HepG2 (cell line): ENCODE data around the gene STK39. TPM values are rescaled to one million over a fixed set of nuclear protein-coding genes. Genes with fewer than 3 reads are reported as not detected.

Source experiments
- ATF7 ChIP-seq, 2 experiments: fragments of 450-650 bp in 1 of 2; sonication (generic) in 1 of 2; formaldehyde crosslinking in 1 of 2; IDR thresholded peaks; 2 replicates each; pipeline versions ENCODE4 v1.4.0 to v1.6.1; 2016 to 2020; ENCODE audit warnings: antibody characterized with exemption in 1 of 2, mild to moderate bottlenecking in 1 of 2, missing genetic modification reagents in 1 of 2
- DNMT3B ChIP-seq: conservative IDR thresholded peaks from 2 replicates; pipeline ENCODE4 v1.6.1; 2016; ENCODE audit warnings: missing biosample characterization, control low read depth
- EED ChIP-seq: sonication (generic); formaldehyde crosslinking; IDR thresholded peaks from 2 replicates; pipeline ENCODE4 v1.5.0; 2020; ENCODE audit warnings: mild to moderate bottlenecking, missing genetic modification reagents
- ELF1 ChIP-seq: sonication (generic); formaldehyde crosslinking; IDR thresholded peaks from 2 replicates; pipeline ENCODE4 v1.4.0; 2020; ENCODE audit warnings: missing genetic modification reagents
- GTF2F1 ChIP-seq: fragments of 150-350 bp; IDR thresholded peaks from 2 replicates; pipeline ENCODE4 v1.6.1; 2014; ENCODE audit warnings: low read length
- GTF3A ChIP-seq: sonication (generic); formaldehyde crosslinking; conservative IDR thresholded peaks from 2 replicates; pipeline ENCODE4 v1.4.0; 2020; ENCODE audit warnings: mild to moderate bottlenecking, missing genetic modification reagents
- ISX ChIP-seq: sonication (generic); formaldehyde crosslinking; conservative IDR thresholded peaks from 2 replicates; pipeline ENCODE4 v1.5.0; 2020; ENCODE audit warnings: missing genetic modification reagents
- MIER2 ChIP-seq: IDR thresholded peaks from 2 replicates; pipeline ENCODE4 v1.6.1; 2016; ENCODE audit warnings: missing biosample characterization, missing genetic modification reagents
- POLR2AphosphoS5 ChIP-seq: IDR thresholded peaks from 2 replicates; pipeline ENCODE4 v1.6.1; 2012; ENCODE audit warnings: low read depth, low read length
- SMAD3 ChIP-seq: sonication (generic); formaldehyde crosslinking; IDR thresholded peaks from 2 replicates; pipeline ENCODE4 v1.4.0; 2020; ENCODE audit warnings: missing genetic modification reagents
- ZNF616 ChIP-seq: sonication (generic); formaldehyde crosslinking; IDR thresholded peaks from 2 replicates; pipeline ENCODE4 v1.5.0; 2020; ENCODE audit warnings: low read depth, mild to moderate bottlenecking, missing genetic modification reagents
- ZNF737 ChIP-seq: sonication (generic); formaldehyde crosslinking; IDR thresholded peaks from 2 replicates; pipeline ENCODE4 v1.5.0; 2020; ENCODE audit warnings: missing genetic modification reagents, mild to moderate bottlenecking, borderline replicate concordance
- ZNF781 ChIP-seq: sonication (generic); formaldehyde crosslinking; IDR thresholded peaks from 2 replicates; pipeline ENCODE4 v1.5.1; 2020; ENCODE audit warnings: borderline replicate concordance, mild to moderate bottlenecking, missing genetic modification reagents; ENCODE audit errors: not compliant biosample characterization
- ZNF788 ChIP-seq: sonication (generic); formaldehyde crosslinking; IDR thresholded peaks from 2 replicates; pipeline ENCODE4 v1.5.0; 2020; ENCODE audit warnings: mild to moderate bottlenecking, missing genetic modification reagents, borderline replicate concordance
- polyA plus RNA-seq, 8 experiments: library from polyadenylated mRNA; depleted of rRNA in 3 of 8; stranded (reverse) in 7 of 8; unstranded in 1 of 8; fragments of >200 nt; fragmentation: Illumina TruSeq in 4 of 8; extraction: Trizol in 4 of 8; gene quantifications; 2 replicates each; pipeline versions ENCODE4 v1.2.1 to v1.2.3, GENCODE V29; 2011 to 2016; ENCODE audit warnings: low read depth in 4 of 8, missing spikeins in 1 of 8, mixed read lengths in 1 of 8; ENCODE audit not compliant: insufficient read depth in 1 of 8
- total RNA-seq, 5 experiments: library from RNA; depleted of rRNA; stranded (reverse); fragments of >200 nt; fragmentation: Illumina TruSeq; extraction: Trizol; gene quantifications; 2 replicates each; pipeline ENCODE4 v1.2.3, GENCODE V29; 2016; ENCODE audit warnings: low read depth in 1 of 5
- TF ChIP-seq, protein P1 (sequence below): sonication (generic); formaldehyde crosslinking; IDR thresholded peaks from 2 replicates; pipeline ENCODE4 v1.4.0; 2020; ENCODE audit warnings: missing genetic modification reagents
- TF ChIP-seq, protein P2 (sequence below): sonication (generic); formaldehyde crosslinking; IDR thresholded peaks from 2 replicates; pipeline ENCODE4 v1.4.0; 2020; ENCODE audit warnings: missing genetic modification reagents
- TF ChIP-seq, protein P3 (sequence below): sonication (generic); formaldehyde crosslinking; IDR thresholded peaks from 2 replicates; pipeline ENCODE4 v1.4.0; 2020; ENCODE audit warnings: low read depth, mild to moderate bottlenecking, missing genetic modification reagents
- TF ChIP-seq, protein P4 (sequence below): sonication (generic); formaldehyde crosslinking; IDR thresholded peaks from 2 replicates; pipeline ENCODE4 v1.5.1; 2020; ENCODE audit warnings: missing genetic modification reagents, mild to moderate bottlenecking, borderline replicate concordance
- TF ChIP-seq, protein P5 (sequence below): sonication (generic); formaldehyde crosslinking; IDR thresholded peaks from 2 replicates; pipeline ENCODE4 v1.8.1; 2023; ENCODE audit warnings: missing genetic modification reagents, mild to moderate bottlenecking, borderline replicate concordance
- TF ChIP-seq, protein P6 (sequence below): sonication (generic); formaldehyde crosslinking; IDR thresholded peaks from 2 replicates; pipeline ENCODE4 v1.4.0; 2020; ENCODE audit warnings: missing genetic modification reagents

The STK39 gene
- total and polyA plus RNA-seq, 2 of the 13 experiments (the other 11 are each of a cell fraction or from before 2014, with no cell fraction given), result 27.3 to 38.4 TPM

DNA sequence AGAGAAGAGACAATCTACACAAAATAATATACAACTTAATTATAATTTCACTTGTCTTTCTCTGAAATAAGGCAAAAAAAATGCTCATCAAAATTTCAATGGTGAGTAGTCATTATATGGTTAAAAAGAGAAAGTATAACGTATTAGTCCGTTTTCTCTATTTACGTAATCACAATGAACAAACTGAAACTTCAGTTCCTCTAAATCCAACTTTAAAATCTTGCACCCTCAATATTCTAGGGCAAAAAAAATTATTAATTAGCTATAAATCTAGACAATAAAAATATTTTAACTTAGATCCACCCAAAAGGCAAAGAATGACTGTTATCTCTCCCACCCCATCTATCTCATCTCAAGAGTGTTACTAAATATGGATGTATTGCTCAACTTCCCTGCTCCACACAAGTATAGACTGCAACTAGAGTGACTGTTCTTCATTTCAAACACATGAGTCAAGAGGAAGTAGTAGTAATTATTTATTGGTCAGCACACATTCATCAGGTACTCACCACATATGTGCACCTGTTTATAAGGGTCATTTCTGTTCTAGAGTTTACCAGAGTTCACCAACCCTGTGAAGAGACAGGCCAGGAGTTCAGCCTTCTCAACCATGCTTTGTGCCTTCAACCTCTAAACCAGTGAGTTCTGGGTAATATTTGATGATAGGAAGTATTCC, 36.4 kb downstream of the STK39 start (continued):
- TF ChIP-seq, protein P1, sequence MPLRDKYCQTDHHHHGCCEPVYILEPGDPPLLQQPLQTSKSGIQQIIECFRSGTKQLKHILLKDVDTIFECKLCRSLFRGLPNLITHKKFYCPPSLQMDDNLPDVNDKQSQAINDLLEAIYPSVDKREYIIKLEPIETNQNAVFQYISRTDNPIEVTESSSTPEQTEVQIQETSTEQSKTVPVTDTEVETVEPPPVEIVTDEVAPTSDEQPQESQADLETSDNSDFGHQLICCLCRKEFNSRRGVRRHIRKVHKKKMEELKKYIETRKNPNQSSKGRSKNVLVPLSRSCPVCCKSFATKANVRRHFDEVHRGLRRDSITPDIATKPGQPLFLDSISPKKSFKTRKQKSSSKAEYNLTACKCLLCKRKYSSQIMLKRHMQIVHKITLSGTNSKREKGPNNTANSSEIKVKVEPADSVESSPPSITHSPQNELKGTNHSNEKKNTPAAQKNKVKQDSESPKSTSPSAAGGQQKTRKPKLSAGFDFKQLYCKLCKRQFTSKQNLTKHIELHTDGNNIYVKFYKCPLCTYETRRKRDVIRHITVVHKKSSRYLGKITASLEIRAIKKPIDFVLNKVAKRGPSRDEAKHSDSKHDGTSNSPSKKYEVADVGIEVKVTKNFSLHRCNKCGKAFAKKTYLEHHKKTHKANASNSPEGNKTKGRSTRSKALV (CRISPR knock-in tag), result 0 out of 2 replicates have a peak, but pooled peaks have one; percentile 31
- TF ChIP-seq SMAD3 (CRISPR knock-in tag) (no peak), POLR2AphosphoS5 (no peak), ZNF788 (CRISPR knock-in tag) (no peak), ATF7 (IDR thresholded peaks at IDR 0.05) (no peak), ATF7 (CRISPR knock-in tag; IDR thresholded peaks at IDR 0.05) (no peak), GTF3A (CRISPR knock-in tag) (no peak), MIER2 (CRISPR knock-in tag) (no peak), GTF2F1 (no peak), ZNF781 (CRISPR knock-in tag) (no peak), ZNF616 (CRISPR knock-in tag) (no peak), DNMT3B (CRISPR knock-in tag) (no peak), ISX (CRISPR knock-in tag) (no peak), ZNF737 (no peak), ELF1 (CRISPR knock-in tag) (no peak), EED (CRISPR knock-in tag) (no peak)
- TF ChIP-seq, protein P2, sequence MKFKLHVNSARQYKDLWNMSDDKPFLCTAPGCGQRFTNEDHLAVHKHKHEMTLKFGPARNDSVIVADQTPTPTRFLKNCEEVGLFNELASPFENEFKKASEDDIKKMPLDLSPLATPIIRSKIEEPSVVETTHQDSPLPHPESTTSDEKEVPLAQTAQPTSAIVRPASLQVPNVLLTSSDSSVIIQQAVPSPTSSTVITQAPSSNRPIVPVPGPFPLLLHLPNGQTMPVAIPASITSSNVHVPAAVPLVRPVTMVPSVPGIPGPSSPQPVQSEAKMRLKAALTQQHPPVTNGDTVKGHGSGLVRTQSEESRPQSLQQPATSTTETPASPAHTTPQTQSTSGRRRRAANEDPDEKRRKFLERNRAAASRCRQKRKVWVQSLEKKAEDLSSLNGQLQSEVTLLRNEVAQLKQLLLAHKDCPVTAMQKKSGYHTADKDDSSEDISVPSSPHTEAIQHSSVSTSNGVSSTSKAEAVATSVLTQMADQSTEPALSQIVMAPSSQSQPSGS (CRISPR knock-in tag), result no peak
- TF ChIP-seq, protein P3, sequence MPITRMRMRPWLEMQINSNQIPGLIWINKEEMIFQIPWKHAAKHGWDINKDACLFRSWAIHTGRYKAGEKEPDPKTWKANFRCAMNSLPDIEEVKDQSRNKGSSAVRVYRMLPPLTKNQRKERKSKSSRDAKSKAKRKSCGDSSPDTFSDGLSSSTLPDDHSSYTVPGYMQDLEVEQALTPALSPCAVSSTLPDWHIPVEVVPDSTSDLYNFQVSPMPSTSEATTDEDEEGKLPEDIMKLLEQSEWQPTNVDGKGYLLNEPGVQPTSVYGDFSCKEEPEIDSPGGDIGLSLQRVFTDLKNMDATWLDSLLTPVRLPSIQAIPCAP (CRISPR knock-in tag), result no peak
- TF ChIP-seq, protein P4, sequence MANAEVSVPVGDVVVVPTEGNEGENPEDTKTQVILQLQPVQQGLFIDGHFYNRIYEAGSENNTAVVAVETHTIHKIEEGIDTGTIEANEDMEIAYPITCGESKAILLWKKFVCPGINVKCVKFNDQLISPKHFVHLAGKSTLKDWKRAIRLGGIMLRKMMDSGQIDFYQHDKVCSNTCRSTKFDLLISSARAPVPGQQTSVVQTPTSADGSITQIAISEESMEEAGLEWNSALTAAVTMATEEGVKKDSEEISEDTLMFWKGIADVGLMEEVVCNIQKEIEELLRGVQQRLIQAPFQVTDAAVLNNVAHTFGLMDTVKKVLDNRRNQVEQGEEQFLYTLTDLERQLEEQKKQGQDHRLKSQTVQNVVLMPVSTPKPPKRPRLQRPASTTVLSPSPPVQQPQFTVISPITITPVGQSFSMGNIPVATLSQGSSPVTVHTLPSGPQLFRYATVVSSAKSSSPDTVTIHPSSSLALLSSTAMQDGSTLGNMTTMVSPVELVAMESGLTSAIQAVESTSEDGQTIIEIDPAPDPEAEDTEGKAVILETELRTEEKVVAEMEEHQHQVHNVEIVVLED (CRISPR knock-in tag), result no peak
- TF ChIP-seq, protein P5, sequence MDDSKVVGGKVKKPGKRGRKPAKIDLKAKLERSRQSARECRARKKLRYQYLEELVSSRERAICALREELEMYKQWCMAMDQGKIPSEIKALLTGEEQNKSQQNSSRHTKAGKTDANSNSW, result no peak
- TF ChIP-seq, protein P6, sequence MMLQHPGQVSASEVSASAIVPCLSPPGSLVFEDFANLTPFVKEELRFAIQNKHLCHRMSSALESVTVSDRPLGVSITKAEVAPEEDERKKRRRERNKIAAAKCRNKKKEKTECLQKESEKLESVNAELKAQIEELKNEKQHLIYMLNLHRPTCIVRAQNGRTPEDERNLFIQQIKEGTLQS, result peak; percentile 61; the same call in 1 of the 2 replicates
